Mesodermal cell (in vitro differentiated cells): Measurements from ENCODE around the gene CPA1.

Experiments used
- H3K27ac ChIP-seq: 2 replicates; pipeline ENCODE4 v1.7.0; 2013; ENCODE audit warnings: mild to moderate bottlenecking, low read depth, low read length, moderate library complexity; ENCODE audit not compliant: severe bottlenecking
- H3K36me3 ChIP-seq: 2 replicates; pipeline ENCODE4 v1.7.1; 2013; ENCODE audit warnings: mild to moderate bottlenecking, low read length, moderate library complexity; ENCODE audit not compliant: control insufficient read depth, insufficient read depth
- H3K4me1 ChIP-seq: one replicate; pipeline ENCODE4 v1.7.1; 2013; ENCODE audit warnings: mild to moderate bottlenecking, low read length; ENCODE audit not compliant: insufficient read depth, control insufficient read depth, poor library complexity, severe bottlenecking
- H3K4me3 ChIP-seq: 2 replicates; pipeline ENCODE4 v1.7.0; 2013; ENCODE audit warnings: low read length, control low read depth, mild to moderate bottlenecking; ENCODE audit not compliant: insufficient read depth, poor library complexity, severe bottlenecking; ENCODE audit errors: extremely low read depth
- H3K9me3 ChIP-seq: 2 replicates; pipeline ENCODE4 v1.7.1; 2013; ENCODE audit warnings: mild to moderate bottlenecking, low read length, moderate library complexity; ENCODE audit not compliant: control insufficient read depth
- WGBS, 2 experiments: methylation state at CpG; one replicate each; pipeline ENCODE4 v1.1.5; 2013; ENCODE audit warnings: missing lambda C conversion rate in 2 of 2; ENCODE audit not compliant: insufficient coverage in 2 of 2; 5-methylcytosine and 5-hydroxymethylcytosine counted together

CPA1 gene

DNA sequence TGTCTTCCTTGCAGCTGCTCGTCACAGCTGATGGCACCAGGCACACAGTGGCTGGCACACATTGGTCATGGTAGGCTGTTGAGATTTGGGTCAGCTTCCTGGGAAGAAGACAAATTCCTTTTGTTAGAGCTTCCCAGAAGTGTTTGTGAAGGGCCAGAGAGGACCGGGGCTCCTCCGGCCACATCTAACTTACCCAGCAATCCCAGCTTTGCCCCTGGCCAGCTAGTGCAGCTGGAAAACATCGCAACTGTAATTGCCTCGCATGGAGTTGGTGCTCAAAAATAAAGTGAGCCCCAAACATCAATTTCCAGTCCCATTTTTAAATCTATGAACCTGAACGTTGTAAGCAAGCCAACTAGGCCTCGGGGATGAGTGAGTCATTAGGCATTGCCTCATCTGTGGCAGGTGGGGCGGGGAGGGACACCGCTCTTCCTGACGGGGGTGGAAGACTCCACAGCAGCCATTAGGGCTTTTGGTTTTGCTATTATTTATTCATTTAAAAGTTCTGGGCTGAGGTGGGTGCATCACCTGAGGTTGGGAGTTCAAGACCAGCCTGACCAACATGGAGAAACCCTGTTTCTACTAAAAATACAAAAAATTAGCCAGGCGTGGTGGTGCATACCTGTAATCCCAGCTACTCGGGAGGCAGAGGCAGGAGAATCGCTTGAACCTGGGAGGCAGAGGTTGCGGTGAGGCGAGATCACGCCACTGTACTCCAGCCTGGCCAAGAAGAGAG, 23.2 kb upstream of the CPA1 start:
- peaks cover 33% of the 10 kb centered on the region for H3K4me1 ChIP-seq
- H3K36me3 ChIP-seq: no peaks in the 10 kb centered on the region
- WGBS, 2 experiments: 84 to 92% methylated on average over 6 to 7 of the region's 16 CpGs
- H3K27ac ChIP-seq: peak overlapping the region; percentile 99
- no peak overlapping the region for H3K4me3 ChIP-seq
- H3K9me3 ChIP-seq: peaks cover 28% of the 10 kb centered on the region

DNA sequence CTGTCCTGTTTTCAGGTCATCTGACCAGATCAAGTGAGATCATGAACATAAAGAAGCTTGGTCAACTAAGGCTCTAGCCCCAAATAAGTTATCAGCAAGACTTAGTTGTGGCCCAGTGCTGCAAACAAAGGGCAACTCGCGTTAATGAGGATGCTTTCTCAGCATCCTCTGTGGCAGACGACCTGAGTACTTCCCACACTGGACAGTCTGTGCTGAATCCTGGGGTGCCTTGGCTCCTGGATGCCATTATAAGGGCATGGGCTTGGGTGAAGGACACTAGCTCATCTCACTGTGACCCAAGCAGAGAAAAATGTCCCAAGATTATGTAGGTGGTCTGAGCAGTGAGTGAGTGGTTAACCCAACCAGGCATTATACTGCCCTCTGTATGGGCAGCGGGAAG, 21.8 kb upstream of the CPA1 start:
- 90 to 97% methylated on average over 4 of the region's 4 CpGs for WGBS, 2 experiments
- Histone ChIP-seq H3K4me3 (no peak overlapping the region), H3K36me3 (no peaks in the 10 kb centered on the region)

DNA sequence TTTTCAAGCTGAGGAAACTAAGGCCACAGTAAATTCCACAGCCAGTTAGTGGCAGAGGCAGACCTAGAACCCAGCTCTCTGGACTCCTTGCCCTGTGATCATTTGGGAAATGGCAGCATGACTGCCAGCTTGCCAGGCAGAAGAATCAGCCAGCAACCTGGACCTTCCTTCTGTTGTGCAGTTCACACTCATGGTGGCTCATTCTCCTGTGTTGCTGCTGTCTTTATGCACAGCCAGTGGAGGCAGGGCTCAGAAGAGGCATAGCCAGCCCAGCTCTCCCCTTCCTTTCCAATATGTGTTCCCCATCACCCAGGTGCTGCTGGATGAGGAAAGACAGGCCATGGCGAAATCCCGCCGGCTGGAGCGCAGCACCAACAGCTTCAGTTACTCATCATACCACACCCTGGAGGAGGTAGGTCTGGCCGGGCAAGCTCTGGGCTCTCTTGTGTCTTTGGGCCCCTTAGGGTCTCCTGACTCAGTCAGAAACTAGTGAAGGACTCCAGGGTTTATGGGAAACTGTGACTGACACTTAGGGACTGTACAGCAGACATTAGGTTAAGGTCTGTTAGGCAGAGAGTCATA, 20.9 kb upstream of the CPA1 start:
- no CpG with 5 or more reads among the region's 5 CpGs for WGBS, 2 experiments
- H3K9me3 ChIP-seq: peaks cover 28% of the 10 kb centered on the region
- peaks cover 30% of the 10 kb centered on the region for H3K4me1 ChIP-seq
- H3K27ac ChIP-seq: no peak overlapping the region
- no peaks in the 10 kb centered on the region for H3K36me3 ChIP-seq
- H3K4me3 ChIP-seq: no peak overlapping the region

More for the DNA sequence above, 21.8 kb upstream of the CPA1 start:
- Histone ChIP-seq H3K9me3 (peaks cover 28% of the 10 kb centered on the region), H3K27ac (no peak overlapping the region), H3K4me1 (peaks cover 26% of the 10 kb centered on the region)

DNA sequence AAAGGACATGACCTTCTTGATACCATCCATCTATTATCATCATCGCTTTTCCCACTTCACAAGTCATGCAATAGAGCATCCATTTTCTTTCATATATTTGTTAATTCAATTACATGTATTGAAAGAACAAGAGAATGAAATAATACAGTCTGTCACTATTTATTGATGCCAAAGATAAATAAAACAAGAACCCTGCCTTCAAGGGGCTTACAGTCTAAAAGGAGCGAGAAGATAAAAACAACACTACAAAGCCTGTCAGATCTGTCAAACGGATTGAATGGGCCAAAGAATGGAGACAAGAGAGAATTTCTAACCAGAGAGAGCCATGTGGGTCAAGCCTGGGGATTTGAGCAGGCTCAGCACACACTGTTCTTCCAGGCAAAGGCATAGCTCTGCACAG, 19.8 kb upstream of the CPA1 start:
- Histone ChIP-seq H3K9me3 (peaks cover 28% of the 10 kb centered on the region), H3K36me3 (no peaks in the 10 kb centered on the region), H3K27ac (no peak overlapping the region), H3K4me1 (peaks cover 36% of the 10 kb centered on the region), H3K4me3 (no peak overlapping the region)
- 93 to 100% methylated on average over 1 to 3 of the region's 3 CpGs for WGBS, 2 experiments

DNA sequence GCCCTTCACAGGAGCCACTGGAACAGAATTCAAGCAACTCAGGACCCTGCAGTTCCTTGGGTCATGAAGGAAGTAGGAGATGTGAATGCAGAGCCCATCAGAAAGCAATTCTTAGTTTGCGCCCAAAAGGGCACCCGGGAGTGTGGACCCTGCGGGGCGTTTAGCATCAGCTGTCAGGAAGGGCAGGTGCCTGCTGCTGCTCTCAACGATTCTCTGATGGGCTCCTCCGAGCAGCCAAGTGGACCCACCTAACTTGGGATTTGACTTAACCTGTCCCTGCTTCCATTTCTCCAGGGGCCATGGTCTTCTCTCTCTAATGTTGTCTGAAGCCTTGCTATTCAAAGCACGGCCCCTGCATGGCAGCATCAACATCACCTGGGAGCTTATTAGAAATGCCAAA, 18.6 kb upstream of the CPA1 start:
- 89 to 96% methylated on average over 6 to 7 of the region's 7 CpGs for WGBS, 2 experiments
- Histone ChIP-seq H3K4me1 (peaks cover 41% of the 10 kb centered on the region), H3K36me3 (no peaks in the 10 kb centered on the region), H3K27ac (no peak overlapping the region), H3K4me3 (no peak overlapping the region), H3K9me3 (peaks cover 28% of the 10 kb centered on the region)

DNA sequence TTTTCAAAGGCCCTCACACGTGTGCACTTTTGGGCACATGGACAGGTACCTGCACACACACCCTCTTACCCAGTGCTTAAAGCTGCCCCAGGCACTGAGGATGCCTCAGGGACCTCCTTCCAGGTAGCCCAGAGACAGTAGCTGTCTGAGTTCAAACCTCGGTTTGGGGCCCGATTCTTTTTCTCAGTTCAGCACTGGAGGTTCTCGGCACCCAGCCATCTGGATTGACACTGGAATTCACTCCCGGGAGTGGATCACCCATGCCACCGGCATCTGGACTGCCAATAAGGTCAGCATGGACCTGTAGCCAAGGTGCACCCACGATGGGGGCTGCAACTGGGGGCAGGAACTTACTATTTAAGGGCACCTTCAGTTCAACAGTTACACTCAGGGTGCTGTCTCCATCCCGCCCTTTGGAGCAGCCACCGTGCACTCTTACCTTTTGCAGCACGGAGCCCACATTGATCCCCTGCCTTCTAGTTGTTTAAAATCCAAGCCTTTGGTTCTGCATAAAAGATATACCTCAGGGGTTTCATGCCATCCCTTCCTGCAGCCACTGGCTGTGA, 18.0 kb upstream of the CPA1 start:
- no peaks in the 10 kb centered on the region for H3K36me3 ChIP-seq
- H3K27ac ChIP-seq: no peak overlapping the region
- H3K4me1 ChIP-seq: peaks cover 41% of the 10 kb centered on the region
- 94 to 95% methylated on average over 10 of the region's 10 CpGs for WGBS, 2 experiments
- peaks cover 28% of the 10 kb centered on the region for H3K9me3 ChIP-seq
- H3K4me3 ChIP-seq: no peak overlapping the region

DNA sequence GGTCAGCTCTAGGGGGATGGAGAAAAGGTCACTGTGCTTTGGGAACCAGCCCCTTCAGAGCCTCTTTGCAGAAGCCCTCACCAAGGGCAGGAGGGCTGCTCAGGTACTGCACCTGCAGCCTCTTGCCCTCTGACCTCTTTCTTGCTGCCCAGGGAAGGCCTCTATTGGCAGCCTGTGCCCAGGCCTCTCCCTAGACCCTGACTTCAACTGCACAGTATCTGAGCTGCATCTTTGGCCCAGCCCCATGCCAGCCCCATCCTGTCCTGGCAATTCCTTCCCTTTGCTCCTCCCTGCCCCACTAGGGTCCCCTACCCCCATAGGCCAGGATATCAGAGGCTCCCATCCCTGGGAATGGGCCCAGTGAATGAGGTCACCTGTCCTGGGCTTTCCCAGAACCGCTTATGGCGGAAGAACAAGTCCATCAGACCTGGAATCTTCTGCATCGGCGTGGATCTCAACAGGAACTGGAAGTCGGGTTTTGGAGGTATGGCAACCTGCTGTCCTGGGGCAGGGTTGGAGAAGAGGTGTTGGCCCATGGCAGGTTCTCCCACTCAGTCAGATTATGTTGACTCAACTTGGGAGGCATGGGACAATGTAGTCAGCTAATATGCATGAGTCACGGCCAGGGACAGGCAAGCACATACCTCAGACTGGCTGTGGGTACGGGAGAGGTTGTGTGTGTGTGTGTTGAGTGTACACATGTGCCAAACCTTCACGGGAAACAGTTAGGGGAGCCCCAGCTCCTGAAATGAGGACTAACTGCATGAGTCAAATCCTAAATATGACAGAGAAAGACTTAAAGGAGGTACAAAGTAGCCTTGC, 17.1 kb upstream of the CPA1 start:
- H3K27ac ChIP-seq: peak overlapping the region; percentile 43
- H3K4me3 ChIP-seq: no peak overlapping the region
- H3K4me1 ChIP-seq: peaks cover 46% of the 10 kb centered on the region
- 94 to 98% methylated on average over 8 of the region's 8 CpGs for WGBS, 2 experiments
- H3K36me3 ChIP-seq: no peaks in the 10 kb centered on the region
- H3K9me3 ChIP-seq: peaks cover 28% of the 10 kb centered on the region

DNA sequence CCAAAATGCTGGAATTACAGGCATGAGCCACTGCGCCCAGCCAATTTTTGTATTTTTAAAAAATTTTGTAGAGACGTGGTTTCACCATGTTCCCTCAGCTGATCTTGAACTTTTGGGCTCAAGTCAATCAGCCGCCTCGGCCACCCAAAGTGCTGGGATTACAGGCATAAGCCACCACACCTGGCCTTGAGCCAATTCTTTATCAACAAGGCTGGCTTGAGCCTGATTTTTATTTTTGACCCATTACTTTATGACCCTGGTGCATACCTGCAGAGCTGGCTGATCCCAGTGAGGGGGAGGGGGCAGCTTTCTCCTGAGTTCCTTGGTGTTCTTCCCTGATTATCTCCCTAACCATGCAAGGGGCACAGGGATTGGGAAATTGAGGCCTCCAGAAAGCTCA, 15.8 kb upstream of the CPA1 start:
- no peak overlapping the region for H3K27ac ChIP-seq
- no peaks in the 10 kb centered on the region for H3K36me3 ChIP-seq
- 86 to 97% methylated on average over 3 to 4 of the region's 4 CpGs for WGBS, 2 experiments

DNA sequence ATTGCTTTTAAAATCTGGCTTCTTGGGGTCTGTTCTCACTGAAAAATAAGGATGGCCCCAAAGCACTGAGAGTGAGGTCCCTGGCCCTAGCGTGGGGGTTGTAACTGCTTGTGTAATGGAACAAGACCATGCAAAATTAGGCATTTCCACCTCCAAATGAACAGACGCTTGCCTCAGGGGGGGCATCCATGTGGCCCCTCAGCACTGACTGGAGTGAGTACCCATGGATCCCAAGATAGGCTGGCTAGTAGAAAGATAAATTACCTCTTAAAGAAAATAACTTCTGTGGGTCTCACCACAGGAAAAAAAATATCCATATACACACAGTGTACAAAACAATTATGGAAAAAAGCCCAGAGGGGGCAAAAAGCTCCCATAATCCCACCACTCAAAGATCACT, 15.2 kb upstream of the CPA1 start:
- Histone ChIP-seq H3K4me3 (no peak overlapping the region), H3K4me1 (peaks cover 58% of the 10 kb centered on the region), H3K27ac (peak overlapping the region; percentile 33), H3K9me3 (peaks cover 9% of the 10 kb centered on the region), H3K36me3 (no peaks in the 10 kb centered on the region)
- 88 to 100% methylated on average over 1 to 2 of the region's 2 CpGs for WGBS, 2 experiments

More for the DNA sequence above, 15.8 kb upstream of the CPA1 start:
- peaks cover 52% of the 10 kb centered on the region for H3K4me1 ChIP-seq
- H3K9me3 ChIP-seq: peaks cover 16% of the 10 kb centered on the region
- H3K4me3 ChIP-seq: no peak overlapping the region

DNA sequence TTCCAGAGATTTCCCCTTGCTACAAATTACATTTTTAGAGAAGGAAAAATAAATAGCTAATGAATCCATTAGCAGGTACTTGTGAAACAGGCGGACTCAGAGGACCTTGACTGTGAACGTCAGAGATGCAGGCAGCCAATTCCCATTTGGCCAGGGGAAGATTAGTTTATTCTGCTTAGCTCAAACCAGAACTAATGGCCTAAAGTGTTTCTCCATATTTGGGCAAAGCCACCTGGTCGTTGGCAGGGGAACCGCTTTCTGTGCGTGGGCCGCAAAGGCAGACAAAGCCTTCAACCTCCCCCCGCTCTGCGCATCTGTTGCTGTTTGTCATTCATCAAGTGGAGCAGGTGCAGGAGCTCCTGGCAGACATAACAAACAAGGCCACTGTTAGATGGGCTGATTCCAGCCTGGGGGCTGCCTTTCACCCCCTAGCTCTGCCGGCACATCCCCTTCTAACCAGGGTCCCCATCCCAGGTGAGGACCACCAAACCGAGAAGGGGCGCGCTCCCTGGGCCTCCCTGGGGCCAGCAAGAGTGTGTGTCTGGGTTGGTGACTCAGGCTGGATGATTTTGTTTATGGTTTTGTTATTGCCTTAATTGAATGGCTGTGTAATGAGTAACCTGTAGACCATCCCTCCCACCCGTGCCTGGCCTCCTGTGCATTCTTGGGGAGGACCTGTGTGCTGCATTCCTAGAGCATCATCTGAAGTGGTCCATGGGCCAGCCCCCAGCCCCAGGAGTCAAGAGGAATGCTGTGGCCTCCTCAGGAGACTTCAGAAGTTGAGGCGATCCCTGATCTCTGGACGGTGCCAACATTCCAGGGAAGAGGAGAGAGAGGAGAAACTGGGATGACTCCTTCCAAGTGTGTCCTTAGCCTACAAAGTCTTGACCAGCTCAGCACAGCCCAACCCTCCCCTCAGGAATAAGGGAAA, 14.5 kb upstream of the CPA1 start:
- H3K36me3 ChIP-seq: no peaks in the 10 kb centered on the region
- H3K9me3 ChIP-seq: peaks cover 2% of the 10 kb centered on the region
- peak overlapping the region; percentile 33 for H3K27ac ChIP-seq
- 86 to 89% methylated on average over 12 to 14 of the region's 15 CpGs for WGBS, 2 experiments
- peaks cover 65% of the 10 kb centered on the region for H3K4me1 ChIP-seq
- no peak overlapping the region for H3K4me3 ChIP-seq
